Measurements from ENCODE around the gene OPCML. TPM values are rescaled to one million over a fixed set of nuclear protein-coding genes. Genes with fewer than 3 reads are reported as not detected.

Gene OPCML
- total RNA-seq, 1 donor from 2014 or later: 1.7 TPM

GRCh38 chr11:132464939-132465338 lies 1067.4 kb downstream of the OPCML start:
- Mint-ChIP-seq H3K4me3 (ENCODE audit: low read depth) (no peak overlapping the region), H3K4me1 (ENCODE audit: low read depth) (peaks cover 8% of the 10 kb centered on the region), H3K27ac (no peak overlapping the region), H3K36me3 (ENCODE audit: insufficient read depth) (no peaks in the 10 kb centered on the region), H3K27me3 (no peaks in the 10 kb centered on the region), H3K9me3 (ENCODE audit: low read depth) (peaks cover 7% of the 10 kb centered on the region)
- TF ChIP-seq CTCF (IDR thresholded peaks at IDR 0.05; ENCODE audit: unreplicated experiment): no peak
- DNase-seq (ENCODE audit: low spot score, unreplicated experiment): no peak

- DNase-seq (ENCODE audit: low spot score, unreplicated experiment): no peak
- no peaks in the 10 kb centered on the region for H3K27me3 Mint-ChIP-seq
- no peak for TF ChIP-seq CTCF (IDR thresholded peaks at IDR 0.05; ENCODE audit: unreplicated experiment)
- peaks cover 9% of the 10 kb centered on the region for H3K9me3 Mint-ChIP-seq (ENCODE audit: low read depth)
- H3K36me3 Mint-ChIP-seq (ENCODE audit: insufficient read depth): no peaks in the 10 kb centered on the region
- peaks cover 8% of the 10 kb centered on the region for H3K4me1 Mint-ChIP-seq (ENCODE audit: low read depth)
- H3K4me3 Mint-ChIP-seq (ENCODE audit: low read depth): no peak overlapping the region
- H3K27ac Mint-ChIP-seq: no peak overlapping the region
These were observed 1068.3 kb downstream of the OPCML start for GRCh38 chr11:132464003-132464342.

GRCh38 chr11:132463295-132464002 lies 1068.9 kb downstream of the OPCML start:
- no peak overlapping the region for H3K4me3 Mint-ChIP-seq (ENCODE audit: low read depth)
- no peak for DNase-seq (ENCODE audit: low spot score, unreplicated experiment)
- H3K4me1 Mint-ChIP-seq (ENCODE audit: low read depth): peaks cover 8% of the 10 kb centered on the region
- H3K27me3 Mint-ChIP-seq: no peaks in the 10 kb centered on the region
- TF ChIP-seq CTCF (IDR thresholded peaks at IDR 0.05; ENCODE audit: unreplicated experiment): no peak
- H3K27ac Mint-ChIP-seq: no peak overlapping the region
- peaks cover 9% of the 10 kb centered on the region for H3K9me3 Mint-ChIP-seq (ENCODE audit: low read depth)
- H3K36me3 Mint-ChIP-seq (ENCODE audit: insufficient read depth): no peaks in the 10 kb centered on the region

- Mint-ChIP-seq H3K36me3 (ENCODE audit: insufficient read depth) (no peaks in the 10 kb centered on the region), H3K9me3 (ENCODE audit: low read depth) (peaks cover 9% of the 10 kb centered on the region), H3K4me3 (ENCODE audit: low read depth) (no peak overlapping the region), H3K27ac (no peak overlapping the region), H3K27me3 (peaks cover 2% of the 10 kb centered on the region), H3K4me1 (ENCODE audit: low read depth) (peaks cover 5% of the 10 kb centered on the region)
- DNase-seq (ENCODE audit: low spot score, unreplicated experiment): no peak
- no peak for TF ChIP-seq CTCF (IDR thresholded peaks at IDR 0.05; ENCODE audit: unreplicated experiment)
These were observed 1072.6 kb downstream of the OPCML start for GRCh38 chr11:132459736-132460135.

GRCh38 chr11:132457445-132457844 lies 1074.9 kb downstream of the OPCML start:
- no peak for TF ChIP-seq CTCF (IDR thresholded peaks at IDR 0.05; ENCODE audit: unreplicated experiment)
- DNase-seq (ENCODE audit: low spot score, unreplicated experiment): no peak
- peaks cover 9% of the 10 kb centered on the region for H3K9me3 Mint-ChIP-seq (ENCODE audit: low read depth)
- H3K36me3 Mint-ChIP-seq (ENCODE audit: insufficient read depth): no peaks in the 10 kb centered on the region
- no peak overlapping the region for H3K4me3 Mint-ChIP-seq (ENCODE audit: low read depth)
- H3K27ac Mint-ChIP-seq: no peak overlapping the region
- H3K27me3 Mint-ChIP-seq: peaks cover 18% of the 10 kb centered on the region
- H3K4me1 Mint-ChIP-seq (ENCODE audit: low read depth): peaks cover 7% of the 10 kb centered on the region
